ENCODE data around the gene ADAMTS1. TPM values are rescaled to one million over a fixed set of nuclear protein-coding genes. Genes with fewer than 3 reads are reported as not detected.

The ADAMTS1 gene
- total and polyA plus RNA-seq, 2 donors (not counting 3 experiments of a cell fraction or from before 2014, with no cell fraction given), result 15.4 to 16.3 TPM

DNA sequence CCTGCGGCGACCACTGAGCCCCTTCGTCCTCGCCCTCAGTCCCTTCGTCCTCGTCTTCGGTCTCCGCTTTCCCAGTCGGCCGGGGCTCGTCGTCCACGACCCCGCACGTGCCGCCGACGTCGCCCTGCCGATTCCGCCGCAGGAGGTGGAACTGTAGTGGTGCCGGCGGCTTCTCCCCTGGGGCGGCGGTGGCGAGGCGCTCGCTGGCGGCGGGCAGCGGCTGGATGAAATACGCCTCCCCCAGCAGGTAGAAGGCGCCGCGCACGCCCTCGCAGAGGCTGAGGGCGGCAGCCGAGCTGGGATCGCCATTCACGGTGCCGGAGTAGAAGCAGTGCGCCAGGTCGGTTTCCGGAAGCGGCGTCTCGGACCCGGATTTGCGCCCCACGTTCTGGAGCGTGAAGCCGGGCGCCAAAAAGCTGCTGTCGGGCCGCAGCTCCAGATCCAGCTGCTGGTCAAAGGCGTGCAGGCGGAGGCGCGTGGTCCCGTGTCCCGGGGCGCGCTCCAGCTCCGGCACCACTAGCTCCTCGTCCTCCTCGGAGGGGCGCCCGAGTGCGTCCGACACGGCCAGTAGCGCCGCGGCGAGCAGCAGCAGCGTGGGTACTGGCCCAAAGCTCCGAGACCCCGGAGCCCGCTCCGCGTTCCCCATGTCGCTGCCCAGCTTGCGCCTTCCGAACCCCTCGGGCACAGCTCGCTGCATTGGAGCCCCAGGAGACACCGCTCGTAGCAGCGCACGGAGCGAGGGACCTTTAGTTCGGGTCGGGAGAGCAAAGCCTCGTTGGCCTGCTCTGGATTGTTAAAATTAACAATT is 747 bp downstream of the ADAMTS1 start:
- intact Hi-C loops (cut with micrococcal nuclease) (loop anchor here (1.0 to 10.0 kb wide), 8 partner anchors 804 to 1793 kb away; no protein-coding TSS in a partner anchor), dilution Hi-C loops (cut with MboI; ENCODE audit: extremely low pct_ligation_motif_present, low sequenced_read_pairs) (no loop called here)
- H3K4me2 ChIP-seq (ENCODE audit: insufficient read depth, low read length), result peak overlapping the region; percentile 91
- DNase-seq (ENCODE audit: low read depth, low spot score) (peak; percentile 51), FAIRE-seq (peak; percentile 43)
- ChIA-PET POLR2A (interaction anchor here (0.8 to 1.7 kb wide), 3 partner anchors 1439 to 1901 kb away, joined by 3 to 4 read pairs (median 4); no protein-coding TSS in a partner anchor), CTCF (interaction anchor here (0.8 to 6.8 kb wide), 12 partner anchors 9 to 1901 kb away, joined by 3 to 131 read pairs (median 4); no protein-coding TSS in a partner anchor)
- H3K9ac ChIP-seq (replicated peaks; ENCODE audit: extremely low read depth, insufficient read depth, low read length), result peak overlapping the region; percentile 86
- peaks cover 35% of the 10 kb centered on the region for H3K4me1 ChIP-seq (ENCODE audit: control insufficient read depth, extremely low read depth, insufficient read depth, low read length)
- H4K20me1 ChIP-seq (replicated peaks; ENCODE audit: control insufficient read depth, extremely low read depth, insufficient read depth, low read length), result no peaks in the 10 kb centered on the region
- H3K27ac ChIP-seq (ENCODE audit: insufficient read depth, low read depth, low read length), result peak overlapping the region; percentile 80
- H3K79me2 ChIP-seq (ENCODE audit: control insufficient read depth, insufficient read depth, low read length), result peaks cover 13% of the 10 kb centered on the region
- TF ChIP-seq POLR2AphosphoS5 (IDR thresholded peaks at IDR 0.05; ENCODE audit: insufficient read depth, low read depth, low read length), result peak; percentile 47
- TF ChIP-seq EZH2 (IDR thresholded peaks at IDR 0.05; ENCODE audit: borderline replicate concordance, low read depth, low read length, severe bottlenecking), result no peak
- no peak for TF ChIP-seq POLR2A (IDR thresholded peaks at IDR 0.05; ENCODE audit: low read depth, low read length)
- TF ChIP-seq, protein P1, sequence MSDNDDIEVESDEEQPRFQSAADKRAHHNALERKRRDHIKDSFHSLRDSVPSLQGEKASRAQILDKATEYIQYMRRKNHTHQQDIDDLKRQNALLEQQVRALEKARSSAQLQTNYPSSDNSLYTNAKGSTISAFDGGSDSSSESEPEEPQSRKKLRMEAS (IDR thresholded peaks at IDR 0.05; ENCODE audit: insufficient read depth, insufficient read length), result no peak
- no peak for TF ChIP-seq JUN (IDR thresholded peaks at IDR 0.05; ENCODE audit: borderline replicate concordance, insufficient read depth, insufficient read length, low read depth)
- TF ChIP-seq, protein P2, sequence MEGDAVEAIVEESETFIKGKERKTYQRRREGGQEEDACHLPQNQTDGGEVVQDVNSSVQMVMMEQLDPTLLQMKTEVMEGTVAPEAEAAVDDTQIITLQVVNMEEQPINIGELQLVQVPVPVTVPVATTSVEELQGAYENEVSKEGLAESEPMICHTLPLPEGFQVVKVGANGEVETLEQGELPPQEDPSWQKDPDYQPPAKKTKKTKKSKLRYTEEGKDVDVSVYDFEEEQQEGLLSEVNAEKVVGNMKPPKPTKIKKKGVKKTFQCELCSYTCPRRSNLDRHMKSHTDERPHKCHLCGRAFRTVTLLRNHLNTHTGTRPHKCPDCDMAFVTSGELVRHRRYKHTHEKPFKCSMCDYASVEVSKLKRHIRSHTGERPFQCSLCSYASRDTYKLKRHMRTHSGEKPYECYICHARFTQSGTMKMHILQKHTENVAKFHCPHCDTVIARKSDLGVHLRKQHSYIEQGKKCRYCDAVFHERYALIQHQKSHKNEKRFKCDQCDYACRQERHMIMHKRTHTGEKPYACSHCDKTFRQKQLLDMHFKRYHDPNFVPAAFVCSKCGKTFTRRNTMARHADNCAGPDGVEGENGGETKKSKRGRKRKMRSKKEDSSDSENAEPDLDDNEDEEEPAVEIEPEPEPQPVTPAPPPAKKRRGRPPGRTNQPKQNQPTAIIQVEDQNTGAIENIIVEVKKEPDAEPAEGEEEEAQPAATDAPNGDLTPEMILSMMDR (IDR thresholded peaks at IDR 0.05; ENCODE audit: extremely low read depth in 1 of 2, insufficient read depth in 1 of 2, low read depth in 1 of 2, low read length in 2 of 2), result peak; percentile 8 to 25
- H3K36me3 ChIP-seq (ENCODE audit: control insufficient read depth in 2 of 2, extremely low read depth in 1 of 2, insufficient read depth in 2 of 2, low read length in 2 of 2), result peaks cover 0 to 8% of the 10 kb centered on the region in 2 experiments
- no peaks in the 10 kb centered on the region for H3K9me1 ChIP-seq (replicated peaks; ENCODE audit: control insufficient read depth, extremely low read depth, insufficient read depth, low read length)
- no TSS peak for BruUV-seq (replicated peaks)
- peak overlapping the region; percentile 88 for H2AFZ ChIP-seq (ENCODE audit: low read depth, low read length)
- H3K27me3 ChIP-seq (ENCODE audit: control insufficient read depth in 2 of 2, insufficient read depth in 2 of 2, low read length in 2 of 2), result peaks cover 5 to 16% of the 10 kb centered on the region in 2 experiments
- H3K9me3 ChIP-seq (replicated peaks; ENCODE audit: control insufficient read depth, insufficient read depth, low read length), result no peaks in the 10 kb centered on the region
- peak overlapping the region; percentile 64 to 80 (median 77) for H3K4me3 ChIP-seq (replicated peaks in 1 of 3; ENCODE audit: insufficient read depth in 1 of 3, low read depth in 1 of 3, low read length in 3 of 3)

Measured in endothelial cell of umbilical vein (primary cell).